GM23338 (cell line): ENCODE measurements around the gene SERGEF. TPM values are rescaled to one million over a fixed set of nuclear protein-coding genes. Genes with fewer than 3 reads are reported as not detected.

Experiments used
- ATAC-seq: fragments of 200-7000 bp; cut with Tn5 transposase; 3 replicates; pipeline ENCODE4 v1.9.1; 2020
- DNase-seq: peaks from one replicate; pipeline ENCODE4 v3.0.0-alpha.2; 2015; ENCODE audit warnings: low spot score
- H2AFZ ChIP-seq: fragments of 200-600 bp; sonication (generic); 2 replicates; pipeline ENCODE4 v1.8.0; 2016; ENCODE audit warnings: antibody characterized with exemption, mild to moderate bottlenecking, moderate library complexity
- H3F3A ChIP-seq: fragments of 200-600 bp; sonication (generic); replicated peaks from 2 replicates; pipeline ENCODE4 v1.8.0; 2017; ENCODE audit warnings: antibody characterized with exemption, mixed run types, low read depth
- H3K27ac ChIP-seq: fragments of 200-600 bp; sonication (generic); 2 replicates; pipeline ENCODE4 v1.6.1; 2016; ENCODE audit warnings: low read depth
- H3K27me3 ChIP-seq: fragments of 200-600 bp; sonication (generic); 2 replicates; pipeline ENCODE4 v1.8.0; 2016; ENCODE audit warnings: mild to moderate bottlenecking, mixed run types, moderate library complexity; ENCODE audit not compliant: insufficient read depth
- H3K36me3 ChIP-seq: fragments of 200-600 bp; sonication (generic); 2 replicates; pipeline ENCODE4 v1.8.0; 2016; ENCODE audit warnings: mild to moderate bottlenecking; ENCODE audit not compliant: insufficient read depth
- H3K4me1 ChIP-seq: fragments of 200-600 bp; sonication (generic); 2 replicates; pipeline ENCODE4 v1.8.0; 2016; ENCODE audit warnings: mild to moderate bottlenecking, moderate library complexity; ENCODE audit not compliant: insufficient read depth
- H3K4me2 ChIP-seq: fragments of 200-600 bp; sonication (generic); 2 replicates; pipeline ENCODE4 v1.7.1; 2017; ENCODE audit warnings: mixed run types
- H3K4me3 ChIP-seq: fragments of 200-600 bp; sonication (generic); 2 replicates; pipeline ENCODE4 v1.6.1; 2016; ENCODE audit warnings: mixed run types
- H3K79me2 ChIP-seq: fragments of 200-600 bp; sonication (generic); replicated peaks from 2 replicates; pipeline ENCODE4 v1.8.0; 2017; ENCODE audit warnings: mild to moderate bottlenecking; ENCODE audit not compliant: insufficient read depth
- H3K9me2 ChIP-seq: fragments of 200-600 bp; sonication (generic); 2 replicates; pipeline ENCODE4 v1.8.0; 2017; ENCODE audit not compliant: insufficient read depth
- H4K20me1 ChIP-seq: fragments of 200-600 bp; sonication (generic); replicated peaks from 2 replicates; pipeline ENCODE4 v1.8.0; 2017; ENCODE audit warnings: mild to moderate bottlenecking; ENCODE audit not compliant: insufficient read depth
- H3K27ac Mint-ChIP-seq: 2 replicates; pipeline ENCODE4 v1.8.0; 2020; ENCODE audit warnings: inconsistent platforms, mild to moderate bottlenecking, moderate library complexity, mixed read lengths
- H3K27me3 Mint-ChIP-seq: 3 replicates; pipeline ENCODE4 v1.8.0; 2022; ENCODE audit warnings: low read depth, mild to moderate bottlenecking, moderate library complexity, mixed read lengths, inconsistent platforms; ENCODE audit not compliant: insufficient read depth, poor library complexity
- H3K36me3 Mint-ChIP-seq: 3 replicates; pipeline ENCODE4 v1.8.0; 2021; ENCODE audit warnings: low read depth, mild to moderate bottlenecking, inconsistent platforms, moderate library complexity, mixed read lengths
- H3K4me1 Mint-ChIP-seq: 3 replicates; pipeline ENCODE4 v1.8.0; 2020; ENCODE audit warnings: mild to moderate bottlenecking, inconsistent platforms, mixed read lengths
- H3K4me3 Mint-ChIP-seq: 3 replicates; pipeline ENCODE4 v1.8.0; 2021; ENCODE audit warnings: moderate library complexity, mild to moderate bottlenecking, inconsistent platforms, mixed read lengths
- H3K9me3 Mint-ChIP-seq: 3 replicates; pipeline ENCODE4 v1.8.0; 2020; ENCODE audit warnings: moderate library complexity, mild to moderate bottlenecking, inconsistent platforms, mixed read lengths
- CREB1 ChIP-seq: fragments of 250-450 bp; sonication (Bioruptor Pico); IDR thresholded peaks from 2 replicates; pipeline ENCODE4 v1.5.0; 2020; ENCODE audit warnings: low read depth, mild to moderate bottlenecking, moderate library complexity
- CTCF ChIP-seq, 2 experiments: fragments of 200-600 bp in 1 of 2; sonication (generic) in 1 of 2; conservative IDR thresholded peaks; 2 replicates each; pipeline versions ENCODE4 v1.5.1 to v1.6.1; 2016 to 2017; ENCODE audit warnings: antibody characterized with exemption in 2 of 2, low read depth in 2 of 2, mild to moderate bottlenecking in 2 of 2, moderate library complexity in 1 of 2
- ETS1 ChIP-seq: IDR thresholded peaks from 2 replicates; pipeline ENCODE4 v1.6.1; 2016; ENCODE audit warnings: antibody characterized with exemption
- EZH2 ChIP-seq: fragments of 200-600 bp; sonication (generic); IDR thresholded peaks from one replicate; pipeline ENCODE4 v1.8.0; 2017; ENCODE audit warnings: antibody characterized with exemption, mild to moderate bottlenecking, low read depth; ENCODE audit not compliant: unreplicated experiment
- EZH2phosphoT487 ChIP-seq: fragments of 200-600 bp; sonication (generic); IDR thresholded peaks from one replicate; pipeline ENCODE4 v1.8.1; 2018; ENCODE audit warnings: antibody characterized with exemption; ENCODE audit not compliant: unreplicated experiment
- JUNB ChIP-seq: IDR thresholded peaks from one replicate; pipeline ENCODE4 v1.6.1; 2016; ENCODE audit warnings: antibody characterized with exemption; ENCODE audit not compliant: unreplicated experiment
- NANOG ChIP-seq: IDR thresholded peaks from 2 replicates; pipeline ENCODE4 v1.6.1; 2016; ENCODE audit warnings: antibody characterized with exemption, borderline replicate concordance
- POLR2AphosphoS5 ChIP-seq: IDR thresholded peaks from 2 replicates; pipeline ENCODE4 v1.6.1; 2016; ENCODE audit warnings: antibody characterized with exemption, low read depth
- STAT1 ChIP-seq: IDR thresholded peaks from one replicate; pipeline ENCODE4 v1.6.1; 2016; ENCODE audit warnings: antibody characterized with exemption; ENCODE audit not compliant: unreplicated experiment
- ZNF114 ChIP-seq: fragments of 250-450 bp; sonication (Bioruptor Pico); IDR thresholded peaks from 2 replicates; pipeline ENCODE4 v1.5.0; 2020; ENCODE audit warnings: mild to moderate bottlenecking, moderate library complexity
- ZNF331 ChIP-seq: fragments of 250-450 bp; sonication (Bioruptor Pico); IDR thresholded peaks from 2 replicates; pipeline ENCODE4 v1.5.0; 2020; ENCODE audit warnings: low read depth, mild to moderate bottlenecking, moderate library complexity
- polyA plus RNA-seq: library from polyadenylated mRNA; unstranded; fragments of >200 nt; fragmentation: Nextera tagmentation; extraction: Ambion mirVana; gene quantifications from 2 replicates; pipeline ENCODE4 v1.2.1, GENCODE V29; 2016
- total RNA-seq: library from RNA; depleted of rRNA; stranded (reverse); fragments of >200 nt; shearing (Covaris generic); gene quantifications from 2 replicates; pipeline ENCODE4 v1.2.3, GENCODE V29; 2014
- TF ChIP-seq, protein P1 (sequence below): fragments of 250-450 bp; sonication (Bioruptor Pico); IDR thresholded peaks from 2 replicates; pipeline ENCODE4 v1.5.0; 2020; ENCODE audit warnings: mild to moderate bottlenecking, moderate library complexity
- TF ChIP-seq, protein P2 (sequence below): IDR thresholded peaks from one replicate; pipeline ENCODE4 v1.6.1; 2018; ENCODE audit warnings: antibody characterized with exemption; ENCODE audit not compliant: unreplicated experiment

The SERGEF gene
- total and polyA plus RNA-seq, 2 experiments from 2014 or later: 24.2 to 27.9 TPM

DNA sequence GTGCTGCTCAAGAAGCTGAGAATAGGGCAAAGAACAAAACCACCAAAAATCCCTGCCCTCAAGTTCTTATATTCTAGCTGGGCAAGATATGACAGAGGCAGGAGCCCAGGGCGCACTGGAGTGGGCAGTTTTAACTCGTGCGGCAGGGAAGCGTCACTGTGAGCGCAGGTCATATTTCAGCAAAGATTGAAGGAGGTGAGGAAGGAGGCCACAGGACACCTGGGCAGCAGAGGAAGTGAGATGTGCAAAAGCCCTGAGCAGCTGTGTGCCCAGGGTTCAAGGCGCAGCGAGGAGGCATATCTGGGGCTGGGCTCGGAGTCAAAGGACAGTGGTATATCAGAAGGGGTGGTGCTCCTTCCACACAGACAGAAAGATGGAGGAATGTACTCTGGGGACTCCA, 264.8 kb downstream of the SERGEF start:
- no peaks in the 10 kb centered on the region for H3K4me1 ChIP-seq
- no peak for ATAC-seq

More for the DNA sequence above, 264.8 kb downstream of the SERGEF start:
- Histone ChIP-seq H3K36me3 (no peaks in the 10 kb centered on the region), H3K9me2 (no peaks in the 10 kb centered on the region), H4K20me1 (no peaks in the 10 kb centered on the region), H3K27me3 (no peaks in the 10 kb centered on the region), H3F3A (no peaks in the 10 kb centered on the region), H3K4me2 (no peak overlapping the region), H3K4me3 (no peak overlapping the region), H3K79me2 (no peaks in the 10 kb centered on the region), H2AFZ (no peak overlapping the region), H3K27ac (no peak overlapping the region)
- TF ChIP-seq STAT1 (no peak), NANOG (no peak), CTCF (conservative IDR thresholded peaks at IDR 0.05; ENCODE audit: low read depth in 2 of 2) (no peak), CREB1 (CRISPR knock-in tag) (no peak), ZNF331 (CRISPR knock-in tag) (no peak), EZH2 (no peak), ZNF114 (CRISPR knock-in tag) (no peak), EZH2phosphoT487 (no peak), POLR2AphosphoS5 (no peak), JUNB (no peak), ETS1 (no peak)
- TF ChIP-seq, protein P1, sequence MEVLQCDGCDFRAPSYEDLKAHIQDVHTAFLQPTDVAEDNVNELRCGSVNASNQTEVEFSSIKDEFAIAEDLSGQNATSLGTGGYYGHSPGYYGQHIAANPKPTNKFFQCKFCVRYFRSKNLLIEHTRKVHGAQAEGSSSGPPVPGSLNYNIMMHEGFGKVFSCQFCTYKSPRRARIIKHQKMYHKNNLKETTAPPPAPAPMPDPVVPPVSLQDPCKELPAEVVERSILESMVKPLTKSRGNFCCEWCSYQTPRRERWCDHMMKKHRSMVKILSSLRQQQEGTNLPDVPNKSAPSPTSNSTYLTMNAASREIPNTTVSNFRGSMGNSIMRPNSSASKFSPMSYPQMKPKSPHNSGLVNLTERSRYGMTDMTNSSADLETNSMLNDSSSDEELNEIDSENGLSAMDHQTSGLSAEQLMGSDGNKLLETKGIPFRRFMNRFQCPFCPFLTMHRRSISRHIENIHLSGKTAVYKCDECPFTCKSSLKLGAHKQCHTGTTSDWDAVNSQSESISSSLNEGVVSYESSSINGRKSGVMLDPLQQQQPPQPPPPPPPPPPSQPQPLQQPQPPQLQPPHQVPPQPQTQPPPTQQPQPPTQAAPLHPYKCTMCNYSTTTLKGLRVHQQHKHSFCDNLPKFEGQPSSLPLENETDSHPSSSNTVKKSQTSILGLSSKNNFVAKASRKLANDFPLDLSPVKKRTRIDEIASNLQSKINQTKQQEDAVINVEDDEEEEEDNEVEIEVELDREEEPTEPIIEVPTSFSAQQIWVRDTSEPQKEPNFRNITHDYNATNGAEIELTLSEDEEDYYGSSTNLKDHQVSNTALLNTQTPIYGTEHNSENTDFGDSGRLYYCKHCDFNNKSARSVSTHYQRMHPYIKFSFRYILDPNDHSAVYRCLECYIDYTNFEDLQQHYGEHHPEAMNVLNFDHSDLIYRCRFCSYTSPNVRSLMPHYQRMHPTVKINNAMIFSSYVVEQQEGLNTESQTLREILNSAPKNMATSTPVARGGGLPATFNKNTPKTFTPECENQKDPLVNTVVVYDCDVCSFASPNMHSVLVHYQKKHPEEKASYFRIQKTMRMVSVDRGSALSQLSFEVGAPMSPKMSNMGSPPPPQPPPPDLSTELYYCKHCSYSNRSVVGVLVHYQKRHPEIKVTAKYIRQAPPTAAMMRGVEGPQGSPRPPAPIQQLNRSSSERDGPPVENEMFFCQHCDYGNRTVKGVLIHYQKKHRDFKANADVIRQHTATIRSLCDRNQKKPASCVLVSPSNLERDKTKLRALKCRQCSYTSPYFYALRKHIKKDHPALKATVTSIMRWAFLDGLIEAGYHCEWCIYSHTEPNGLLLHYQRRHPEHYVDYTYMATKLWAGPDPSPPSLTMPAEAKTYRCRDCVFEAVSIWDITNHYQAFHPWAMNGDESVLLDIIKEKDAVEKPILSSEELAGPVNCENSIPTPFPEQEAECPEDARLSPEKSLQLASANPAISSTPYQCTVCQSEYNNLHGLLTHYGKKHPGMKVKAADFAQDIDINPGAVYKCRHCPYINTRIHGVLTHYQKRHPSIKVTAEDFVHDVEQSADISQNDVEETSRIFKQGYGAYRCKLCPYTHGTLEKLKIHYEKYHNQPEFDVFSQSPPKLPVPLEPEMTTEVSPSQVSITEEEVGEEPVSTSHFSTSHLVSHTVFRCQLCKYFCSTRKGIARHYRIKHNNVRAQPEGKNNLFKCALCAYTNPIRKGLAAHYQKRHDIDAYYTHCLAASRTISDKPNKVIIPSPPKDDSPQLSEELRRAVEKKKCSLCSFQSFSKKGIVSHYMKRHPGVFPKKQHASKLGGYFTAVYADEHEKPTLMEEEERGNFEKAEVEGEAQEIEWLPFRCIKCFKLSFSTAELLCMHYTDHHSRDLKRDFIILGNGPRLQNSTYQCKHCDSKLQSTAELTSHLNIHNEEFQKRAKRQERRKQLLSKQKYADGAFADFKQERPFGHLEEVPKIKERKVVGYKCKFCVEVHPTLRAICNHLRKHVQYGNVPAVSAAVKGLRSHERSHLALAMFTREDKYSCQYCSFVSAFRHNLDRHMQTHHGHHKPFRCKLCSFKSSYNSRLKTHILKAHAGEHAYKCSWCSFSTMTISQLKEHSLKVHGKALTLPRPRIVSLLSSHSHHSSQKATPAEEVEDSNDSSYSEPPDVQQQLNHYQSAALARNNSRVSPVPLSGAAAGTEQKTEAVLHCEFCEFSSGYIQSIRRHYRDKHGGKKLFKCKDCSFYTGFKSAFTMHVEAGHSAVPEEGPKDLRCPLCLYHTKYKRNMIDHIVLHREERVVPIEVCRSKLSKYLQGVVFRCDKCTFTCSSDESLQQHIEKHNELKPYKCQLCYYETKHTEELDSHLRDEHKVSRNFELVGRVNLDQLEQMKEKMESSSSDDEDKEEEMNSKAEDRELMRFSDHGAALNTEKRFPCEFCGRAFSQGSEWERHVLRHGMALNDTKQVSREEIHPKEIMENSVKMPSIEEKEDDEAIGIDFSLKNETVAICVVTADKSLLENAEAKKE (CRISPR knock-in tag): no peak
- TF ChIP-seq, protein P2, sequence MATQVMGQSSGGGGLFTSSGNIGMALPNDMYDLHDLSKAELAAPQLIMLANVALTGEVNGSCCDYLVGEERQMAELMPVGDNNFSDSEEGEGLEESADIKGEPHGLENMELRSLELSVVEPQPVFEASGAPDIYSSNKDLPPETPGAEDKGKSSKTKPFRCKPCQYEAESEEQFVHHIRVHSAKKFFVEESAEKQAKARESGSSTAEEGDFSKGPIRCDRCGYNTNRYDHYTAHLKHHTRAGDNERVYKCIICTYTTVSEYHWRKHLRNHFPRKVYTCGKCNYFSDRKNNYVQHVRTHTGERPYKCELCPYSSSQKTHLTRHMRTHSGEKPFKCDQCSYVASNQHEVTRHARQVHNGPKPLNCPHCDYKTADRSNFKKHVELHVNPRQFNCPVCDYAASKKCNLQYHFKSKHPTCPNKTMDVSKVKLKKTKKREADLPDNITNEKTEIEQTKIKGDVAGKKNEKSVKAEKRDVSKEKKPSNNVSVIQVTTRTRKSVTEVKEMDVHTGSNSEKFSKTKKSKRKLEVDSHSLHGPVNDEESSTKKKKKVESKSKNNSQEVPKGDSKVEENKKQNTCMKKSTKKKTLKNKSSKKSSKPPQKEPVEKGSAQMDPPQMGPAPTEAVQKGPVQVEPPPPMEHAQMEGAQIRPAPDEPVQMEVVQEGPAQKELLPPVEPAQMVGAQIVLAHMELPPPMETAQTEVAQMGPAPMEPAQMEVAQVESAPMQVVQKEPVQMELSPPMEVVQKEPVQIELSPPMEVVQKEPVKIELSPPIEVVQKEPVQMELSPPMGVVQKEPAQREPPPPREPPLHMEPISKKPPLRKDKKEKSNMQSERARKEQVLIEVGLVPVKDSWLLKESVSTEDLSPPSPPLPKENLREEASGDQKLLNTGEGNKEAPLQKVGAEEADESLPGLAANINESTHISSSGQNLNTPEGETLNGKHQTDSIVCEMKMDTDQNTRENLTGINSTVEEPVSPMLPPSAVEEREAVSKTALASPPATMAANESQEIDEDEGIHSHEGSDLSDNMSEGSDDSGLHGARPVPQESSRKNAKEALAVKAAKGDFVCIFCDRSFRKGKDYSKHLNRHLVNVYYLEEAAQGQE: no peak
- DNase-seq: no peak
- Mint-ChIP-seq H3K9me3 (no peaks in the 10 kb centered on the region), H3K27ac (no peak overlapping the region), H3K4me3 (no peak overlapping the region), H3K27me3 (peaks cover 11% of the 10 kb centered on the region), H3K4me1 (no peaks in the 10 kb centered on the region), H3K36me3 (no peaks in the 10 kb centered on the region)
